GM12891 (cell line): ENCODE results near the gene PMS2.

ENCODE experiments used
- POLR2A ChIP-seq: IDR thresholded peaks from 2 replicates; pipeline ENCODE4 v1.6.1; 2011; ENCODE audit warnings: low read depth, low read length, control low read depth
- POLR2AphosphoS5 ChIP-seq: IDR thresholded peaks from 2 replicates; pipeline ENCODE4 v1.6.1; 2011; ENCODE audit warnings: low read depth, low read length, control low read depth

- TF ChIP-seq POLR2AphosphoS5 (no peak), POLR2A (no peak)
Measured at GRCh38 chr7:6027806-6028365, 19.0 kb upstream of the PMS2 start.
